PFSK-1 (cell line): Measurements from ENCODE around the gene CC2D1A.

Source experiments
- FOXP2 ChIP-seq: optimal IDR thresholded peaks from 2 replicates; pipeline ENCODE3; 2011; ENCODE audit warnings: borderline replicate concordance, control low read depth, inconsistent platforms; ENCODE audit not compliant: insufficient read depth; ENCODE audit errors: extremely low read length, extremely low read depth
- POLR2AphosphoS5 ChIP-seq: IDR thresholded peaks from 2 replicates; pipeline ENCODE4 v1.6.1; 2012; ENCODE audit warnings: low read depth, mild to moderate bottlenecking, control low read depth, low read length, moderate library complexity
- SIN3A ChIP-seq: IDR thresholded peaks from 2 replicates; pipeline ENCODE4 v1.6.1; 2012; ENCODE audit warnings: mild to moderate bottlenecking, low read length, moderate library complexity, borderline replicate concordance; ENCODE audit not compliant: insufficient read depth
- TAF1 ChIP-seq: IDR thresholded peaks from 2 replicates; pipeline ENCODE4 v1.6.1; 2012; ENCODE audit warnings: low read length, control low read depth, borderline replicate concordance; ENCODE audit not compliant: insufficient read depth
- TF ChIP-seq, protein P1 (sequence below), 2 experiments: IDR thresholded peaks; 2 replicates each; pipeline versions ENCODE4 v1.6.1 to v1.8.0; 2011 to 2012; ENCODE audit warnings: low read depth in 2 of 2, low read length in 2 of 2, control low read depth in 1 of 2, inconsistent platforms in 1 of 2, mild to moderate bottlenecking in 1 of 2, moderate library complexity in 1 of 2; ENCODE audit not compliant: insufficient read depth in 1 of 2

DNA sequence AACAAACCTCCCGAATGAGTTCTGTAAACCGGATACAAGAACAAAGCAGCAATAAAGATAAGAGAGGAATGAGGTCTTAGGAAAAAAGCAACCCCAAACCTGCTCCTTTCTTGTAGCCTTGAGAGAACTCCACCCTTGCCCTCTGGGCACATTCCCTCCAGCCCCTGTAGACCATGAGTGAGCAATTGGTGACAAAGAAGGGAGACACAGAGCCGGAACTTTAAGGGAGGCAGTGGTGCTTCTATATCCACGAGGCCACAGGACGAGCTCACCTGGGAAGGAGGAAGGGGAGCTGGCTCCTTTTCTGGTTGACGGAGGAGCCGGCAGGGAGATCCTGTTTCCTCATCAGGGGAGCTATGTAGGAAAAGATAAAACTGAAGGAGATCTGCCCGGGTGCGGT, 13.1 kb upstream of the CC2D1A start:
- no peak for TF ChIP-seq SIN3A
- TF ChIP-seq, protein P1, sequence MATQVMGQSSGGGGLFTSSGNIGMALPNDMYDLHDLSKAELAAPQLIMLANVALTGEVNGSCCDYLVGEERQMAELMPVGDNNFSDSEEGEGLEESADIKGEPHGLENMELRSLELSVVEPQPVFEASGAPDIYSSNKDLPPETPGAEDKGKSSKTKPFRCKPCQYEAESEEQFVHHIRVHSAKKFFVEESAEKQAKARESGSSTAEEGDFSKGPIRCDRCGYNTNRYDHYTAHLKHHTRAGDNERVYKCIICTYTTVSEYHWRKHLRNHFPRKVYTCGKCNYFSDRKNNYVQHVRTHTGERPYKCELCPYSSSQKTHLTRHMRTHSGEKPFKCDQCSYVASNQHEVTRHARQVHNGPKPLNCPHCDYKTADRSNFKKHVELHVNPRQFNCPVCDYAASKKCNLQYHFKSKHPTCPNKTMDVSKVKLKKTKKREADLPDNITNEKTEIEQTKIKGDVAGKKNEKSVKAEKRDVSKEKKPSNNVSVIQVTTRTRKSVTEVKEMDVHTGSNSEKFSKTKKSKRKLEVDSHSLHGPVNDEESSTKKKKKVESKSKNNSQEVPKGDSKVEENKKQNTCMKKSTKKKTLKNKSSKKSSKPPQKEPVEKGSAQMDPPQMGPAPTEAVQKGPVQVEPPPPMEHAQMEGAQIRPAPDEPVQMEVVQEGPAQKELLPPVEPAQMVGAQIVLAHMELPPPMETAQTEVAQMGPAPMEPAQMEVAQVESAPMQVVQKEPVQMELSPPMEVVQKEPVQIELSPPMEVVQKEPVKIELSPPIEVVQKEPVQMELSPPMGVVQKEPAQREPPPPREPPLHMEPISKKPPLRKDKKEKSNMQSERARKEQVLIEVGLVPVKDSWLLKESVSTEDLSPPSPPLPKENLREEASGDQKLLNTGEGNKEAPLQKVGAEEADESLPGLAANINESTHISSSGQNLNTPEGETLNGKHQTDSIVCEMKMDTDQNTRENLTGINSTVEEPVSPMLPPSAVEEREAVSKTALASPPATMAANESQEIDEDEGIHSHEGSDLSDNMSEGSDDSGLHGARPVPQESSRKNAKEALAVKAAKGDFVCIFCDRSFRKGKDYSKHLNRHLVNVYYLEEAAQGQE (IDR thresholded peaks at IDR 0.05; ENCODE audit: insufficient read depth in 1 of 2, low read depth in 2 of 2, low read length in 2 of 2): no peak
- no peak for TF ChIP-seq TAF1
- TF ChIP-seq POLR2AphosphoS5: no peak
- TF ChIP-seq FOXP2: no peak
